ENCODE data around the gene ARGLU1. TPM values are rescaled to one million over a fixed set of nuclear protein-coding genes. Genes with fewer than 3 reads are reported as not detected.
A peak's percentile ranks its signal among the peaks of the same experiment; 100 is the strongest.
"Not testable (repeated sequence)": the region's sequence is repeated elsewhere in the genome, so short reads cannot be mapped to it uniquely, and the experiment has no call there.

Gene ARGLU1
- total RNA-seq, 1 donor, result 42.0 TPM

- H3K4me1 ChIP-seq (ENCODE audit: insufficient read depth, low read length), result peaks cover 12% of the 10 kb centered on the region
- H3K79me2 ChIP-seq (ENCODE audit: insufficient read depth, low read length), result no peaks in the 10 kb centered on the region
- no peak overlapping the region for H3K4me3 ChIP-seq (ENCODE audit: insufficient read depth, low read length)
- no peak overlapping the region for H3K27ac ChIP-seq (ENCODE audit: low read depth, low read length)
- H3K27me3 ChIP-seq (ENCODE audit: insufficient read depth, low read length), result no peaks in the 10 kb centered on the region
- no peak overlapping the region for H3K4me2 ChIP-seq (ENCODE audit: insufficient read depth, low read length)
- DNase-seq (ENCODE audit: insufficient read length, low spot score, missing footprints), result no peak
- no peaks in the 10 kb centered on the region for H3K36me3 ChIP-seq (ENCODE audit: insufficient read depth, low read length)
- no peak overlapping the region for H2AFZ ChIP-seq (ENCODE audit: low read length)
- H4K20me1 ChIP-seq (ENCODE audit: insufficient read depth, low read length), result no peaks in the 10 kb centered on the region
- no peak for TF ChIP-seq CTCF (IDR thresholded peaks at IDR 0.05; ENCODE audit: extremely low read depth, low read depth, low read length)
- H3K9me3 ChIP-seq (ENCODE audit: low read depth, low read length), result no peaks in the 10 kb centered on the region
Measured at GRCh38 chr13:106602178-106602577, 34.2 kb upstream of the ARGLU1 start.

- Histone ChIP-seq H3K9me3 (ENCODE audit: low read depth, low read length) (no peaks in the 10 kb centered on the region), H3K79me2 (ENCODE audit: insufficient read depth, low read length) (no peaks in the 10 kb centered on the region), H3K4me3 (ENCODE audit: insufficient read depth, low read length) (no peak overlapping the region), H3K36me3 (ENCODE audit: insufficient read depth, low read length) (no peaks in the 10 kb centered on the region), H2AFZ (ENCODE audit: low read length) (no peak overlapping the region), H3K27me3 (ENCODE audit: insufficient read depth, low read length) (no peaks in the 10 kb centered on the region), H3K4me1 (ENCODE audit: insufficient read depth, low read length) (peaks cover 16% of the 10 kb centered on the region), H4K20me1 (ENCODE audit: insufficient read depth, low read length) (no peaks in the 10 kb centered on the region), H3K4me2 (ENCODE audit: insufficient read depth, low read length) (no peak overlapping the region), H3K27ac (ENCODE audit: low read depth, low read length) (no peak overlapping the region)
- no peak for TF ChIP-seq CTCF (IDR thresholded peaks at IDR 0.05; ENCODE audit: extremely low read depth, low read depth, low read length)
- DNase-seq (ENCODE audit: insufficient read length, low spot score, missing footprints), result no peak
Measured at GRCh38 chr13:106601489-106601888, 33.6 kb upstream of the ARGLU1 start.

GRCh38 chr13:106600798-106601135 lies 32.8 kb upstream of the ARGLU1 start:
- H3K4me2 ChIP-seq (ENCODE audit: insufficient read depth, low read length), result peak overlapping the region; percentile 34
- H3K27me3 ChIP-seq (ENCODE audit: insufficient read depth, low read length); H3K9me3 ChIP-seq (ENCODE audit: low read depth, low read length); H3K79me2 ChIP-seq (ENCODE audit: insufficient read depth, low read length); H4K20me1 ChIP-seq (ENCODE audit: insufficient read depth, low read length); H3K4me3 ChIP-seq (ENCODE audit: insufficient read depth, low read length); DNase-seq (ENCODE audit: insufficient read length, low spot score, missing footprints); H2AFZ ChIP-seq (ENCODE audit: low read length); H3K36me3 ChIP-seq (ENCODE audit: insufficient read depth, low read length); H3K27ac ChIP-seq (ENCODE audit: low read depth, low read length): not testable (repeated sequence)
- peaks cover 18% of the 10 kb centered on the region for H3K4me1 ChIP-seq (ENCODE audit: insufficient read depth, low read length)

- H3K9me3 ChIP-seq (ENCODE audit: low read depth, low read length), result no peaks in the 10 kb centered on the region
- H3K4me1 ChIP-seq (ENCODE audit: insufficient read depth, low read length), result peaks cover 18% of the 10 kb centered on the region
- DNase-seq (ENCODE audit: insufficient read length, low spot score, missing footprints), result peak; percentile 56
- peak overlapping the region; percentile 34 for H3K4me2 ChIP-seq (ENCODE audit: insufficient read depth, low read length)
- no peak overlapping the region for H3K27ac ChIP-seq (ENCODE audit: low read depth, low read length)
- no peak overlapping the region for H2AFZ ChIP-seq (ENCODE audit: low read length)
- no peak overlapping the region for H3K4me3 ChIP-seq (ENCODE audit: insufficient read depth, low read length)
- H3K79me2 ChIP-seq (ENCODE audit: insufficient read depth, low read length), result no peaks in the 10 kb centered on the region
- H4K20me1 ChIP-seq (ENCODE audit: insufficient read depth, low read length), result no peaks in the 10 kb centered on the region
- no peaks in the 10 kb centered on the region for H3K36me3 ChIP-seq (ENCODE audit: insufficient read depth, low read length)
- TF ChIP-seq CTCF (IDR thresholded peaks at IDR 0.05; ENCODE audit: extremely low read depth, low read depth, low read length), result no peak
- no peaks in the 10 kb centered on the region for H3K27me3 ChIP-seq (ENCODE audit: insufficient read depth, low read length)
Measured at GRCh38 chr13:106599875-106600797, 32.2 kb upstream of the ARGLU1 start.
